ENCODE results near the gene UNC13A.
A peak's percentile ranks its signal among the peaks of the same experiment; 100 is the strongest.

Gene UNC13A

DNA sequence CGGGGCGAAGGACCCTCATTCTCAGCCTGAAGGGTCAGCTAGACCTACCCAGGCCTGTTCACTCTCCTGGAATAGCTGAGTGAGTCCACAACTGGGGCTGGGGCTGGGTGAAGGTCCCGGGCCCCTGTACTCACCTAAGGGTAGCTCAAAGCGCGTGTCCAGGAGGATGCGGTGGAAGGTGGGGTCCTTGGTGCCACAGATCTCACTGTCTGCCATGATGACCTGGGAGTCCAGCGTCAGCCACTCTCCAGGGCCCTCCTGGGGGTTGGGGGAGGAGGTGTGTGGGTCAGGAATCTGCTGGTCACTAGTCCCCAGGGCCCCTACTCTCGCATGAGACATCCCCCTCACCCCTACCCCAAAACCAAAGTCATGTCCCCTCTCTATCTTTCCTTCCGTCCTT is 18.7 kb downstream of the UNC13A start:
- DNase-seq (ENCODE audit: low spot score): no peak

- no peak for DNase-seq (ENCODE audit: low spot score)
Observed at GRCh38 chr19:17665058-17665457, 23.1 kb downstream of the UNC13A start.

DNA sequence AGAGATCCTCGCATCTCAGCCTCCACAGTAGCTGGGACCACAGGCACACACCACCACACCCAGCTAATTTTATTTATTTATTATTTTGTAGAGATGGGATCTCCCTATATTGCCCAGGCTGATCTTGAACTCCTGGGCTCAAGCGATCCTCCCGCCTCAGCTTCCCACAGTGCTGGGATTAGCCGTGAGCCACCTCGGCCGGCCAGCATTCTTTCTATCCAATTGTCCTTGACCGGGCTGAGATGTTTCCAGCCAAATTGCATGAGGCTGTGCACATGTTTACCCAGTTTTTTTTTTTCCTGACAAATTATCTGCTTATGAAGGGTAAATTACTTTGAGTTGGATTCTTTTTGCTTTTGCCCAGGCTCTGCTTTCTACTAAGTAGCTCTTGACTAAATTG is 28.2 kb downstream of the UNC13A start:
- DNase-seq (ENCODE audit: low spot score): no peak

- no peak for DNase-seq (ENCODE audit: low spot score)
Observed at GRCh38 chr19:17658666-17659065, 29.5 kb downstream of the UNC13A start.

DNA sequence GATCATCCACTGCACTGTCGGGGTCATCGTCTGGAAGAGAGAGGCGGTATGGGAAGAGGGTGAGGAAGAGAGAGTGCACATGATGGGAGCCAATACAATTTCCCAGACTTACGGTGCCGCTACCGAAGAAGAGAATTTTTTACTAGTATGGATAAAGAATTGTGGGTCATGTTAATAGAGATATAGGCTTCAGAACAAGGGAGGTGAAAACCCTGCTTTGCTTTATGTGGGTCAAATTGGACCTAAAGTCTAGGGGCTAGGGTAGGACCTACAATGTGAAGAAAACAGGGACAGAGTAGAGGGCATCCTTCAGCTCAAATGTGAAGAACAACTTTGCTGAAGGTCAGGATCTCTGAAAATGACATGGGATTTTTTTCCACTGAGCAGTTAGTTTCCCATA is 29.9 kb downstream of the UNC13A start:
- no peak for DNase-seq (ENCODE audit: low spot score)

DNA sequence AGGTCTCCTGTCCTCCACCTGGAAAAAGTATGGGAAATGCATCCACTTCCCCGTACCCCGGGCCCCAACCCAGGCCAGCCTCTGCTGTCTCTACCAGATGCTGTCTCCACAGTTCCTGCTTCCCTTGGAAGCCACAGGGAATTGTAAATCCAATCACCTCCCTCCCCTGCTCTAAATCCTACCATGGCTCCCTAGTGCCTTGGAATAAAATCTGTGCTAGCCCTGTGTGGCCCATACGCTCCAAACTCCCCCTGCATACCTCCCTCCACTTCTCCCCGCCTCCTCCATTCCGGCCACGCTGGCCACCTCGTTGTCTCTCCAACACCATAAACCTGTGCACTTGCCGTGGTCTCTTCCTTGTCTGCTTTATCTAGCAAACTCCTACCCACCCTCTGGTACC is 31.2 kb downstream of the UNC13A start:
- no peak for DNase-seq (ENCODE audit: low spot score)

- no peak for DNase-seq (ENCODE audit: low spot score)
Observed at GRCh38 chr19:17655751-17656472, 32.2 kb downstream of the UNC13A start.

DNA sequence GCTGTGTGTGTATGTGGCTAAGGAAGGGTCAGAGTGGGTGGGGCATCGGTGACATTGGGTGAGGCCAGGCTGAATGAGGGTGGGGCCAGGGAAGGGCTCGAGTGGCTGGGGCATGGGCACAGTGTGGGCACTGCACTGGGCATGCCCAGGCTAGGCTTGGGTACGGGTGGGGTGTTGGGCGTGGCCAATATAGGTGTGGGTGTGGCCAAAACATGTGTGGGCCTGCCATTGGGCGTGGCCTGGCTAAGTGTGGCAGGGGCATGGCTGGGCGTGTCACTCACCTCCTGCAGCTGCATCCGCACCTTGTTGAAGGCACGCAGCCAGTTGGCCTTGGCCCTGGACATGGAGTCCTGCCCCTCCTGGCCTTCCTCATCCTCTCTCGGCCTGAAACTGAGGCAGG is 33.2 kb downstream of the UNC13A start:
- DNase-seq (ENCODE audit: low spot score): peak; percentile 48

DNA sequence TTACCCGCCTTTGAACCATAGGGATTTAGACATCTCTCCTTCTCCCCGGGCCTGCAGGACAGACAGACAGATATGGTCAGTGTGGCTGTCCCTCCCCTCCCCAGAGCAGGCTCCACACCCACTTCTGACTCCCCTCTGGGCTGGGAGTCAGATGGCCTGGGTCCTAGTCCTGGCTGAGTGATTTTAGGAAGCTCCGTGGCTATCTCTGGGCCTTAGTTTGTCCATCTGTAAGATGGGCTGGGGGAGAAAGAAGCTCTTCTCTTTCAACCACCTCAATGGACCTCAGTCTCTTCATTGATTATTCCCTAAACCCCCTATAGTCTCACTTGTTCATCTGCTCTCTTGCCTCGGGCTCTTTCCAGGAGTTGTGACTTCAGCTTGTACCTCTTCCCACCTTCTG is 35.5 kb downstream of the UNC13A start:
- no peak for DNase-seq (ENCODE audit: low spot score)

GRCh38 chr19:17648786-17649185 is 39.4 kb downstream of the UNC13A start:
- no peak for DNase-seq (ENCODE audit: low spot score)

DNA sequence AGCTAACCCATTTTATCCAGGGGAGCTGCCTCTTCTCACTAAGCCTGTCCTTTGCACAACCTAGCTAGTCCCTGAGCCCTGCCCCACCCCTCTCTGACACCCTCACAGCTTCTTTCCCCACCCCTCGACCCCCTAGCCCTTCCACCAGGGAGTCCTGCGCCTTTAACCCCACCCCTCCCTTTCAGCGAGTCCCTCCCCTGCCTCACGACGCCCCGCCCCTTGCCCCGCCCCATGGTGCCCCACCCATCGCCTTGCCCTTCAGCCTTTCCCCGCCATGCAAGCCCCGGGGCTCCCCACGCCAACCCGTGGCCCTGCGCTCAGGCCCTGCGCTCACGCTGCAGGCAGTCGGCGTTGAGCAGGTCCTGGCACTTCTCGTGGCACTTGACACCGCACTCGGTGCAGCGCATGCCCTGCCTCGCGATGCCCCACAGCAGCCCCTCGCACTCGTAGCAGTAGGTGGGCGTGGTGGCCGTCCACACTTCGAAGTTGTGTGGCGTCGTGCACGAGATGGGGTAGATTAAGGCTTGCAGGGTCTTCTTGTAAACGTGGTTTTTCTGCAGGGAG is 40.0 kb downstream of the UNC13A start:
- DNase-seq (ENCODE audit: low spot score): no peak

DNA sequence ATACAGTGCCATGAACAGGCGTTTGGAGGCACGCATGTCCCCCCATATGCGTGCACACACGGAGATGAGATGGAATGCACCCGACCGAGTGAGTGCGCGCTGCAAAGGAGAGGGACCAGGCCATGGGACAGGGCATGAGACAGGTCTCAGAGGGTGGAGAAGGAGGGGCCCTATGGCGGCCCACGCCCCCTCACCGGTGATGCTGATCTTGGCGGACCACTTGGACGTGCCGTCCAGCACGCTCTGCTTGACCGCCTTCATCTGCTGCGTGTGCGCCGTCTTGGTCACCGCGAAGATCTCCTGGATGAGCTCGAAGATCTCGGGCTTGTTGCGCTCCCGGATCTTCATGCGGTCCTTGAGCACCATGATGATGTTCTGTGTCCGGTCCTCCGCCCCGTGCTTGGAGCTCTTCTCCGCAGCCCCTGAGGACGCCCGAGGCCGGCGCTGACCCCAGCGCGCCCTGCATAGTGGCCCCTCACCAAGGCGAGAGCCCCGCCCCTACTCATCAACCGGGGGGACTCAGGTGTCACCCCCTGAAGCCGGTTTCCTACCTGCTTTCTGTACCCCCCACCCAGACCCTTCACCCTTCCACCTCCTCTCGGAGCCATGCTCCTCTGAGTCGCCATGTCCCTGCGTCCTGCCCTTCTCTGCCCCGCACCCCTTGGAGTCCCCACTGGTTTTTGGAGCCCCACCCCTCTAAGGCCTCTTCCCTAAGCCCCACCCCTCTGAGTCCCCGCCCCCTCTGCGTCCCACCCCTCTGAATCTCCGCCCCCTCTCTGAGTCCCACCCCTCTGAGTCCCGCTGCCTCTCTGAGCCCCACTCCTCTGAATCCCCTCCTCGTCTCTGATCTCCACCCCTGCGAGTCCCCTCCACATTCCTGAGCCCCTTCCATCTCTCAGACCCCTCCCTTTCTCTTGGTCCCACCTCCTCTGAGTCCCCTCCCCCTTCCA is 40.8 kb downstream of the UNC13A start:
- DNase-seq (ENCODE audit: low spot score): no peak

GRCh38 chr19:17646441-17646840 is 41.7 kb downstream of the UNC13A start:
- no peak for DNase-seq (ENCODE audit: low spot score)

- no peak for DNase-seq (ENCODE audit: low spot score)
Observed at GRCh38 chr19:17645339-17645963, 42.7 kb downstream of the UNC13A start.

GRCh38 chr19:17642656-17643055 is 45.5 kb downstream of the UNC13A start:
- no peak for DNase-seq (ENCODE audit: low spot score)

- no peak for DNase-seq (ENCODE audit: low spot score)
Observed at GRCh38 chr19:17641846-17642245, 46.3 kb downstream of the UNC13A start.

DNA sequence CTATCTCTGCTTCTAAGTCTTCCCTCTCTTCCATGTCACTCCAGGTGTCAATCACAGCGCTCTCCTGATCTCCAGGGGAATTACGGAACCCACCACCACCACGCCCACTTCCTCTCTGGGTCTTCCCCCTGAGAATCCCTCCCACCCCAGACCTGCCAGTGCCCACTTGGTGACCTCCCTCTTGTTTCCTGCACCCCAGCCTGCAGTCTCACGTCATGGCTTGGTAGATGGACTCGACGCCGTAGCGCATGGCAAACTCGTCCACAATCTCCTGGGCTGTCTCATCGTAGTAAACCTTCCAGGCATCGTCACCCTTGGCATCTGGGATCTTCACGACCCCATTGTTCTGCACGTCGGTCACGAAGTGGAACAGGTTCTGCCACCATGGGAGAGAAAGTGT is 47.0 kb downstream of the UNC13A start:
- DNase-seq (ENCODE audit: low spot score): no peak

- DNase-seq (ENCODE audit: low spot score): no peak
Observed at GRCh38 chr19:17633700-17634099, 54.5 kb downstream of the UNC13A start.

GRCh38 chr19:17632577-17632976 is 55.6 kb downstream of the UNC13A start:
- DNase-seq (ENCODE audit: low spot score): no peak

GRCh38 chr19:17629760-17630159 is 58.4 kb downstream of the UNC13A start:
- no peak for DNase-seq (ENCODE audit: low spot score)

GRCh38 chr19:17627921-17628320 is 60.2 kb downstream of the UNC13A start:
- DNase-seq (ENCODE audit: low spot score): no peak

DNA sequence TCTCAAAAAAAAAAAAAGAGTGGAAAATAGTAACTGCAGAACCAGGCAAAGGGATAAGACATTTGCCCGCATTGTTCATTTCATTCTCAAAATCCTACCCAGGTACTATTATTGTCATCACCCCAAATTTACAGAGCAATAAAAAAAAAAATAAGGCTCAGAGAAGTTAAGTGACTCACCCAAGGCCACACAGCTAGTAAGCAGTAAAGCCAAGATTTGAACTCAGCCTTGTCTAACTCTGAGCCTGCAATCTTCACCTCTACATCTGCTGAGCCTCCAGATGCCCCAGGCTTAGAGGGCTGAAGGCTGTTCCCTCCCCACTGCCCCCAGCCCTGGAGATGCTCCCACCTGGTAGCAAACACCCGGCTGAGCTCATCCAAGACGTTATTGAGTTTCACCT is 61.0 kb downstream of the UNC13A start:
- DNase-seq (ENCODE audit: low spot score): no peak
